NCI-H128 (cell line): ENCODE results near the gene STX18.

ENCODE experiments used
- DNase-seq: peaks from one replicate; lab custom pipeline; 2025; ENCODE audit not compliant: unreplicated experiment; lab: John Stamatoyannopoulos, UW

STX18 gene

GRCh38 chr4:4386296-4386735 lies 155.5 kb downstream of the STX18 start:
- peak; percentile 14 for DNase-seq

- DNase-seq: no peak
These were observed 156.0 kb downstream of the STX18 start for GRCh38 chr4:4385729-4386295.

DNA sequence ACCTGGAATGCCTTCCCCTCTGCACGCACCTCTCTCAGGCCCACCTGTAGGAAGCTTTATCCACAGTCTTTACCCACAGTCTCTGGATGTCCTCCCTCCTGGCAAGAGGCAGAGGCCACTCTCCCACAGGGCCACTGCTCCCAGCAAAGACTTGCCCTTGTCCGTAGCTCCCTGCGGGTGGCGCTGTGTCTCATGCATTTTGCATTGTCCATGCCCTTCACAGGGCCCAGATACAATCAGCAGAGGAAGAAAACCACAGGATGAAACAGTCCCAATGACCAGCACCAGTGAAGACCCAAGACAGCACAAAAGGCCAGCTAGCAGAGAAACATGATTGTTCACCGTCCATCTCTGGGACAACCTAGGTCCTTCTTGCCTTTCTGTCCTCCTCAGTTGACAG lies 157.0 kb downstream of the STX18 start:
- DNase-seq: no peak

DNA sequence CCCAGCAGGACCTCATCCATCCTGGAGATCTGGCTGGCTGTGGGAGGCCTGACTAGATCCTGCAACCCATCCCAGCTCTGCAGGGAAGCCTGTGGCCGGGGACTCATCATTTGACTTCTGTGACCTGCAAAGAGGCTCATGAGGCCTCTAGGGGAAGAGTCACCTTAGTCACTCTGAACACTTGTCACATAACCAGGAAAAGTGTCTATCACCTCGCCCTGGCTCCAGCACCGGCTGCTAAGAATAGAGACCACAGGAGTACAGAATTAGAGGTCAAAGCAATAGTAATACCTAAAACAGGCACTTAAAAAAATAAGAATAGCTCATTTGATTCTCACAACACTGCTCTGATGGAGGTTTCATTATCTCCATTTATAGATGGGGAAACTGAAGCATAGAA lies 158.8 kb downstream of the STX18 start:
- DNase-seq: no peak

- no peak for DNase-seq
These were observed 162.2 kb downstream of the STX18 start for GRCh38 chr4:4379540-4380087.

- no peak for DNase-seq
These were observed 164.0 kb downstream of the STX18 start for GRCh38 chr4:4377732-4378460.

- no peak for DNase-seq
These were observed 164.7 kb downstream of the STX18 start for GRCh38 chr4:4377191-4377590.

- DNase-seq: no peak
These were observed 165.8 kb downstream of the STX18 start for GRCh38 chr4:4376074-4376473.

GRCh38 chr4:4374388-4375098 lies 167.3 kb downstream of the STX18 start:
- no peak for DNase-seq
